Activated CD8-positive, alpha-beta memory T cell treated with anti-CD3 and anti-CD28 coated beads, Interleukin-2, amount 50 U/mL, for 1 hour (primary cell): ENCODE measurements around the gene PPIB.
"Not testable (repeated sequence)": the region's sequence is repeated elsewhere in the genome, so short reads cannot be mapped to it uniquely, and the experiment has no call there.

Source experiments
- DNase-seq: peaks from one replicate; pipeline ENCODE4 v3.0.0-alpha.2; 2020; ENCODE audit errors: extremely low read depth

PPIB gene

DNA sequence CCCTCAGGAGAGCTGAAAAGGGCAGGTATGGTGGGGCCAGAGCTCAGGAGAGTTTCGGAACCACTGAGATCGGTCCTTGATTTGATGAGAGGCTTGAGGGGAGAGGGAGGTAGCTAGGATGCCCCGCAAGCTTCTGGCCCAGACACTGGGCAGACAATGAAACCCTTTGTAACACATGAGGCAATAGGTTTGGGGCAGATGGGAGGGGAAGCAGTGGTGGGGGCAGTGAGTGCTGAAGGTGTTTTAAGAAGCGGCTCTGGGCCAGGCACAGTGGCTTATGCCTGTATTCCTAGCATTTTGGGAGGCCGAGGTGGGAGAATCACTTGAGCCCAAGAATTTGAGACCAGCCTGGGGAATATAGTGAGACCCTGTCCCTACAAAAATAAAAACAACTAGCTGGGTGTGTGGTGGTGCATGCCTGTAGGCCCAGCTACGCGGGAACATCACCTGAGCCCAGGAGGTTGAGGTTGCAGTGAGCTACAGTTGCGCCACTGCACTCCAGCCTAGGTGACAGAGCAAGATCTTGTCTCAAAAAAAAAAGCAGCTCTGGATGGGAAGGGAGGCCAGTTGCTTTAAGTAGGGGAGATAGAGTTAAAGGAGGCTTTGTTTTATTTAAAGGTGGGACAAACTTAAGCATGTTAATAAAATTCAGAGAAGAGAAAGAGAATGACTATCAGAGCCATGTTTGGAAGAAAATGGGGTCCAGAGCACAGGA, 20.9 kb downstream of the PPIB start:
- DNase-seq: no peak

GRCh38 chr15:64138331-64138941, 24.4 kb downstream of the PPIB start:
- no peak for DNase-seq

DNA sequence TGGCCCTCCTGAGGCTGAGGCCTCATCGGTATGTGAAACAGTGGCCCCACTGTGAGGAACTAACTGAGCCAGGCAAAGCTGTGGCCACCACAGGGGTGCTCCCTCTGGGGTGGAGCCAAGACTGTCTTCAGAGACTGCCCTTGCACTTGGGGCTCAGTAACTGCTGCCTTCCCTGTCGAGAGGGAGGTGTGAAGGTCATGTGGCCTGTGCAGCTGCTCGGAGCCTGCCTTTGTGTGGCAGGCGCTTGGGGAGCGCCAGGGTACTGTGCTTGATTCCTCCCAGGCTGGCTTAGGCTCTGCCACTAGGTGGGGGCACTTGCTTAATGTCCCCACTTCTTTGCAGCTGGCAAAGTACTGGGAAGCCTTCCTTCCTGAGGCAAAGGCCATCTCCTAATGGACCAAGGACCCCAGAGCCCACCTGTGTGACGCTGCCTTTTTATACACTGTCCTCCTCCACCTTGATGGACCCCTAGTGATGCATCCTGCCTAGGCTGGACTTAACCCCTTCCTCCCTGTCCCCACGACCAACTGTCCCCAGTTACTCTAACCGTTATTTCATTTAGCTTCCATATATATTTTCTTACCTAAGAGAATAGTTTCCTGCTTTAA, 25.5 kb downstream of the PPIB start:
- DNase-seq: no peak

DNA sequence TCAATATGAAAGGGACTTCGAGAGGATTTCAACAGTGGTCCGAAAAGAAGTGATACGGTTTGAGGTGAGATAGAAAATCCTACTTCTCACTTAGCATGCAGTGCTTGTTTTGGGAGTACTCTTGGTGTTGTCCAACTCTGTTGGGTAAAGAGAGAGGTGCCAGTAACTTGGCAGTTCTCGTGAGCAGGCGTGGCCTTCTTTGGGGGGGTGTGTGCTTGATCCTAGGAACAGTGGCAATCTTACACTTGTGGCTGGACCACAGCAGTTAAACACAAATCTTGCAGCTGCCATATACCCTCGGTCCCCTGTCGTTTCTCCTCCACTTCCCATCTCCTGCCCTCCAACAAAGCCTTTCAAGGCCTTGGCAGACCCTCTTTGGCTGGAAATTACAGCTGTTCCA, 26.5 kb downstream of the PPIB start:
- no peak for DNase-seq

DNA sequence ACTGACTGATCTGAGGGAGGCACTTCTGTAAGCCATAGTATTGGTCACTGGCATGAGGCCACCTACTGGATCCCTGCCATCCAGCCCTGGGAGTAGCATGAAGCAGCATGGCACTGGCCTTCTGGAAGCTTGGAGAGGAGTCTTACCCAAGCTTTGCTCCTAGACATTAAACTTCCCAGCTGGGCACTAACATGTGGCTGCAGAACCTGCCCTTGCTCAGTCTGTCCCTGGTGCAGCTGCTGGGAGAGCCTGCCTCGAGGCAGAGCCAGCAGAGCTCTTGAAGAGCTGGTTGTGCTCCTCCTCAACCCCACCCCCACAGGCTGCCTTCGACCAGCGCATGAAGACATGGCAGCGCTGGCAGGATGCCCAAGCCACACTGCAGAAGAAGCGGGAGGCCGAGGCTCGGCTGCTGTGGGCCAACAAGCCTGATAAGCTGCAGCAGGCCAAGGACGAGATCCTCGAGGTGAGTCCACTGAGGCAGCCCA, 28.4 kb downstream of the PPIB start:
- DNase-seq: no peak

DNA sequence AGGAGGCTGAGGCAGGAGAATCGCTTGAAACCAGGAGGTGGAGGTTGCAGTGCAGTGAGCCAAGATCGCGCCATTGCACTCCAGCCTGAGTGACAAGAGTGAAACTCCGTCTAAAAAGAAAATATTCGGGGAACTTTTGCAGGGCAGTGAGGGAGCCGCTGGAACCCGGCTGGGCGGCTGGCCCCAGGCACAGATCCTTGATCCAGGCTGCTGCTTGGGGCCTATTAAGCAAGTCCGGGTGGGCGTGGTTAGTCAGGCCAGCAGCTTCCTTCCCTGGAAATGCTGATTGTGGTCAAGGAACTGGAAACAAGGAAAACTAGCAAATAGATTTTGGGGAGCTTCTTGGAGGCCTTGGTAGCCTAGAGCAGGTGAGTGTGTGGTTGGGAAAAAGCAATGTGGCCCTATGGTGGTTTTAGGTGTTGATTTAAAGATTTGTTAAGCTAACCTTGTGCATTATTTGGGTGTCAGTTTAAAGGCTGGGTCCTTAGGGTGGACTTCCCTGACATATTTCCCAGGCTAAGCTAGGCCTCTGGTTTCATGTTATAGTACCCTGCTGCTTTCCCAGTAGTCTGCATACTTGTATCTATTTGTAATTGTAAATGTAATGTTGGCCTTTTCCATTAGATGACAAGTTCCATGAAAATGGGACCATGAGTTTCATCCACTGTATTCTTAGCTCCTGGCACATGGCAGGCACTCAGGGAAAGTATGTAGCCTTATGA, 29.0 kb downstream of the PPIB start:
- DNase-seq: no peak

- DNase-seq: no peak
Measured at GRCh38 chr15:64132217-64132616, 30.6 kb downstream of the PPIB start.

DNA sequence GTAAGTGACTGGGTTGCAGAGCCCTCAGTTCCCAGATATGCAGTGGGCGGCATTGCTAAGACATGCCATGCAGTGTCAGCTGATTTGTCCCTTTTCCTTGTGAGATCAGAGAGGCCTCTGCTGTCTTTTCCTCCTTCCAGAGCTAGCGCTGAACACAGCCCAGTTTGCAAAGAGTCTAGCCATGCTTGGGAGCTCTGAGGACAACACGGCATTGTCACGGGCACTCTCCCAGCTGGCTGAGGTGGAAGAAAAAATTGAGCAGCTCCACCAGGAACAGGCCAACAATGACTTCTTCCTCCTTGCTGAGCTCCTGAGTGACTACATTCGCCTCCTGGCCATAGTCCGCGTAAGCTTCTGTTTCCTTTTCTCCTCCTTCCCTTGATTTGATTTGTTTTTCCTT, 31.3 kb downstream of the PPIB start:
- no peak for DNase-seq

GRCh38 chr15:64130159-64130558, 32.7 kb downstream of the PPIB start:
- no peak for DNase-seq

- no peak for DNase-seq
Measured at GRCh38 chr15:64127521-64128270, 35.1 kb downstream of the PPIB start.

DNA sequence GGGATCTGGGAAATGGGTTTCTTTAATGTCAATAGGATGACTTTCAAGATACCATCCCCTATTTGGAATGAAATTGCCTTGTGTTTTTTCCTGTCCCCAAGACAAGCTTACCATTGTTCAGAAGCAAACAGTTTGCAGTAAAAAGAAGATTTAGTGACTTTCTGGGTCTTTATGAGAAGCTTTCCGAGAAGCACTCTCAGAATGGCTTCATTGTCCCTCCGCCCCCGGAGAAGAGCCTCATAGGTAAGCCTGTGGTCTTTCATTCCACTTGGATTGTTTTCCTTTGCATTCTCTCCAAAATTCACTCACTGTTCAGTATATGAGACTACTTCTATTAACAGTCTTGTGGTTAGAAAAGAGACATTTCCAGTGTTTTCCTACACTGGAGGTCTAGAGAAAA, 36.8 kb downstream of the PPIB start:
- DNase-seq: no peak

GRCh38 chr15:64122936-64123351, 39.9 kb downstream of the PPIB start:
- no peak for DNase-seq

- no peak for DNase-seq
Measured at GRCh38 chr15:64122444-64122843, 40.4 kb downstream of the PPIB start.

GRCh38 chr15:64121614-64122013, 41.2 kb downstream of the PPIB start:
- DNase-seq: no peak

DNA sequence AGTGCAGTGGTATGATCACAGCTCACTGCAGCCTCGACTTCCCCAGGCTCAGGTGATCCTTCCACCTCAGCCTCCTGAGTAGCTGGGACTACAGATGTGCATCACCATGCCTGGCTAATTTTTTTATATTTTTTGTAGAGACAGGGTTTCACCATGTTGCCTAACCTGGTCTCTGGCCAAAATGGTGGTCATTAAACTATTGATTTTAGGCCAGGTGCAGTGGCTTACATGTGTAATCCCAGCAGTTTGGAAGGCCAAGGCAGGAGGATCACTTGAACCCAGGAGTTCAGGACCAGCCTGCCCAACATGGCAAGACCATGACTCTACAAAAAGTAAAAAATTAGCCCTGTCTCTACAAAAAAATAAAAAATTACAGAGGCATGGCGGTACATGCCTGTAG, 42.5 kb downstream of the PPIB start:
- not testable (repeated sequence) for DNase-seq

DNA sequence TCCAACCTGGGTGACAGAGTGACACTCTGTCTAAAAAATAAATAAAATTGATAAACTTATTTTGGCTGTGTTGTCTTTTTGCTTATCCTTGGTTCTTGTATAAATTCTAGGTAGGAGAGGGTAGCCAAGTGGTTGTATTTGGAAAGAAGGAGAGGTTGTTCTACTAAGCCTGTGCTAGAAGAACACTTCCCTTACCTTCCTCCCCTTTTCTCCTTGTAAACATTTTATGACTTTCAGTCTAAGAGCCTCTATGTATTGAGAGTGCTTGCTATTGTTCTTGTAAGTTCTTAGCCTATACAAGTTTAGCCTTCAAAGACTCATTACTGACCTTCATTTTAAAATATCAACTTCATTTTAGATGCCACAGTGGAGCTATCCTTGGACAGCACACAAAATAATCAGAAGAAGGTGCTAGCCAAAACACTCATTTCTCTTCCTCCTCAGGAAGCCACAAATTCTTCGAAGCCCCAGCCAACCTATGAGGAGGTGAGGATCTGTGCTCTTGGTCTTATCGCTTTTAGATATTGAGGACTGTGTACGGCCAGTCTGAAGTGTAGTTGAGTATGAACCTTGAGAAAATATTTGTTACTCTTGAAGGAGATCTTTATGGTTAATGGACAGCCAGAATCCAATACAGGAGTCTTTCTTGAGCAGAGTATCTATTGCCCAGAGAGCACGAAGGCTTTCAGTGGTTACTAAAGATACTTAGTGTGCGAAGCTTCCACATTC, 44.9 kb downstream of the PPIB start:
- no peak for DNase-seq

DNA sequence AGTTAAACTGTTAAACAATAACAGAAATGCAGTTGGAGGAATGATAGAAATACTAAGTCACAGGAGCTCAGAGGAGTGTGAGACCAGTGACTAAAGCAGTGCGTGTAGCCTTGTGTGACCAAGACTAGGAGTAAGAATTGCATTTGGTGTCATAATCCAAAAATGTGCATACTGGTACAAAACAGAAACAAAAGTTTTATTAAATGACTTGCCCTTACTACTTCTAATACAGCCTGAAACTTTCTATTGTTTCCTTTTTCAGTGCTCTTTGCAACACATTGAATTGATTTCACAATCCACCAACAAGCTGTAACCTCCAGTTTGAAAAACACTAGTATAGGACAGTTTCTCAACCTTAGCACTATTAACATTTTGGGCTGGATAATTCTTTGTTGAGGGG, 49.9 kb downstream of the PPIB start:
- DNase-seq: no peak

GRCh38 chr15:64112073-64112772, 50.6 kb downstream of the PPIB start:
- DNase-seq: no peak

GRCh38 chr15:64111679-64112050, 51.2 kb downstream of the PPIB start:
- no peak for DNase-seq

- DNase-seq: no peak
Measured at GRCh38 chr15:64110950-64111678, 51.7 kb downstream of the PPIB start.
